Body of pancreas (tissue), 4 donors: ENCODE results near the gene APBA2. TPM values are rescaled to one million over a fixed set of nuclear protein-coding genes. Genes with fewer than 3 reads are reported as not detected.

Experiments
- ATAC-seq: fragments of 150-250 bp; one replicate; pipeline ENCODE4 v1.9.1; 2016
- DNase-seq, 4 donors: peaks; one replicate each; pipeline ENCODE4 v3.0.0-alpha.2; 2019
- H3K27ac ChIP-seq, 4 donors: fragments of 200-600 bp; sonication (generic); 1 replicate in 3 of 4; 2 replicates in 1 of 4; pipeline versions ENCODE4 v1.5.1 to v1.6.1; 2016 to 2019; ENCODE audit warnings: mild to moderate bottlenecking in 1 of 4, mixed read lengths in 1 of 4, moderate library complexity in 1 of 4
- H3K27me3 ChIP-seq, 2 donors: fragments of 200-600 bp; sonication (generic); one replicate each; pipeline ENCODE4 v1.6.0; 2016; ENCODE audit warnings: mild to moderate bottlenecking in 1 of 2
- H3K36me3 ChIP-seq, 2 donors: fragments of 200-600 bp; sonication (generic); replicated peaks in 1 of 2; 2 replicates each; pipeline ENCODE4 v1.5.1; 2016; ENCODE audit warnings: low read depth in 2 of 2; ENCODE audit not compliant: insufficient read depth in 1 of 2
- H3K4me1 ChIP-seq: fragments of 200-600 bp; sonication (generic); one replicate; pipeline ENCODE4 v1.6.0; 2016
- H3K4me3 ChIP-seq, 2 donors: fragments of 200-600 bp; sonication (generic); 1 replicate in 1 of 2; 2 replicates in 1 of 2; pipeline ENCODE4 v1.5.1; 2016 to 2019
- H3K9me3 ChIP-seq, 3 donors: fragments of 200-600 bp; sonication (generic); 1 replicate in 2 of 3; 2 replicates in 1 of 3; pipeline ENCODE4 v1.5.1; 2016
- CTCF ChIP-seq, 7 experiments: fragments of 450-650 bp in 4 of 7; fragments of 200-600 bp in 3 of 7; sonication (generic) in 3 of 7; IDR thresholded peaks; one replicate each; pipeline ENCODE4 v1.5.1; 2016 to 2019; ENCODE audit warnings: antibody characterized with exemption in 7 of 7
- POLR2A ChIP-seq, 3 donors: fragments of 450-650 bp; IDR thresholded peaks; one replicate each; pipeline ENCODE4 v1.6.1; 2016; ENCODE audit warnings: antibody characterized with exemption in 3 of 3, mild to moderate bottlenecking in 2 of 3
- WGBS, 2 donors: methylation state at CpG; one replicate each; pipeline ENCODE4 v1.1.5; 2017; 5-methylcytosine and 5-hydroxymethylcytosine counted together
- intact Hi-C: fragments of 100-400 bp; cut with DNase I; formaldehyde crosslinking; loops from one replicate; pipeline ENCODE4 v1.15.1; 2023
- total RNA-seq, 2 donors: library from RNA; depleted of rRNA; stranded (reverse); fragments of >200 nt; gene quantifications; one replicate each; pipeline ENCODE4 v1.1.0, GENCODE V29; 2016

Gene APBA2
- total RNA-seq, 2 donors from 2014 or later, result 13.2 to 29.0 TPM

- Histone ChIP-seq H3K9me3 (no peaks in the 10 kb centered on the region), H3K36me3 (no peaks in the 10 kb centered on the region), H3K27me3 (no peaks in the 10 kb centered on the region), H3K4me1 (no peaks in the 10 kb centered on the region), H3K4me3 (no peak overlapping the region), H3K27ac (no peak overlapping the region)
- intact Hi-C loops, result no loop called here
- ATAC-seq (no peak), DNase-seq (no peak)
- WGBS, 2 donors, result 82 to 92% methylated on average over 6 to 10 of the region's 15 CpGs
- no peak for TF ChIP-seq CTCF (IDR thresholded peaks at IDR 0.05)
- no peak for TF ChIP-seq POLR2A (IDR thresholded peaks at IDR 0.05)
These were observed 222.3 kb downstream of the APBA2 start for GRCh38 chr15:29107971-29108645.

- WGBS, 2 donors, result 90 to 100% methylated on average over 1 to 10 of the region's 10 CpGs
- TF ChIP-seq POLR2A (IDR thresholded peaks at IDR 0.05) (no peak), CTCF (IDR thresholded peaks at IDR 0.05) (no peak)
- Histone ChIP-seq H3K4me3 (no peak overlapping the region), H3K9me3 (no peaks in the 10 kb centered on the region), H3K4me1 (no peaks in the 10 kb centered on the region), H3K27ac (no peak overlapping the region), H3K27me3 (no peaks in the 10 kb centered on the region), H3K36me3 (no peaks in the 10 kb centered on the region)
- DNase-seq (no peak), ATAC-seq (no peak)
- intact Hi-C loops, result no loop called here
These were observed 224.0 kb downstream of the APBA2 start for GRCh38 chr15:29109762-29110161.

GRCh38 chr15:29110176-29110575 is 224.4 kb downstream of the APBA2 start:
- H3K4me1 ChIP-seq, result no peaks in the 10 kb centered on the region
- no peaks in the 10 kb centered on the region for H3K27me3 ChIP-seq
- H3K27ac ChIP-seq, result no peak overlapping the region
- TF ChIP-seq POLR2A (IDR thresholded peaks at IDR 0.05) (no peak), CTCF (IDR thresholded peaks at IDR 0.05) (no peak)
- H3K4me3 ChIP-seq, result no peak overlapping the region
- H3K9me3 ChIP-seq, result no peaks in the 10 kb centered on the region
- no peak for DNase-seq
- no peak for ATAC-seq
- no peaks in the 10 kb centered on the region for H3K36me3 ChIP-seq
- 87 to 90% methylated on average over 2 to 5 of the region's 5 CpGs for WGBS, 2 donors
- intact Hi-C loops, result no loop called here

- no peak overlapping the region for H3K27ac ChIP-seq
- ATAC-seq (no peak), DNase-seq (no peak)
- no peak for TF ChIP-seq POLR2A (IDR thresholded peaks at IDR 0.05)
- TF ChIP-seq CTCF (IDR thresholded peaks at IDR 0.05), result no peak
- intact Hi-C loops, result no loop called here
- WGBS, 2 donors, result 91 to 92% methylated on average over 9 of the region's 9 CpGs
- H3K4me1 ChIP-seq, result no peaks in the 10 kb centered on the region
- no peaks in the 10 kb centered on the region for H3K9me3 ChIP-seq
- no peaks in the 10 kb centered on the region for H3K36me3 ChIP-seq
- no peak overlapping the region for H3K4me3 ChIP-seq
- H3K27me3 ChIP-seq, result no peaks in the 10 kb centered on the region
These were observed 225.0 kb downstream of the APBA2 start for GRCh38 chr15:29110733-29111132.

GRCh38 chr15:29111705-29112281 is 226.0 kb downstream of the APBA2 start:
- intact Hi-C loops, result no loop called here
- no peak for ATAC-seq
- no peak overlapping the region for H3K4me3 ChIP-seq
- H3K27me3 ChIP-seq, result no peaks in the 10 kb centered on the region
- WGBS, 2 donors, result 89 to 98% methylated on average over 6 to 13 of the region's 13 CpGs
- DNase-seq, result no peak
- no peaks in the 10 kb centered on the region for H3K9me3 ChIP-seq
- H3K36me3 ChIP-seq, result no peaks in the 10 kb centered on the region
- no peak overlapping the region for H3K27ac ChIP-seq
- TF ChIP-seq CTCF (IDR thresholded peaks at IDR 0.05) (no peak), POLR2A (IDR thresholded peaks at IDR 0.05) (no peak)
- H3K4me1 ChIP-seq, result no peaks in the 10 kb centered on the region
